Measurements from ENCODE around the gene MUC22.
"Not testable (repeated sequence)": the region's sequence is repeated elsewhere in the genome, so short reads cannot be mapped to it uniquely, and the experiment has no call there.

MUC22 gene

DNA sequence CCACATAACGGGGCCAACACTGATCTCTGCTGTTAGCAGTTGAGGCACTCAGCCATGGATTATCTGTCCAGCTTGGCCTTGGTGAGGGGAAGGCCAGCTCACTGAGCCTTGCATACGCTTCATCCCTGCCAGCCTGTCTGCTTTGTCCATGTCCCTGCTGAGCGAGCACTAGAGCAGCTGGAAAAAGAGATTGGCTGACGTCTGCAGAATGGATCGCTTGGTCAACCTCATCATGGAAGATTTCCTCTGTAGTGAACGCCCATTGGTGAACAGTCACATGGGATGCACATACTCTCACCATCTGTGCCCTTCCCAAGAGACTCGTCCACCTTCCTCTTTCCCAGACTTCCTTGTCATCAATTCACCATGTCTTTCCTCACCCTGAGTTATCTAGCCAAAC lies 26.9 kb downstream of the MUC22 start:
- H3K9ac ChIP-seq (ENCODE audit: low read depth, low read length), result no peak overlapping the region
- H3K4me1 ChIP-seq (ENCODE audit: insufficient read depth, low read length), result no peaks in the 10 kb centered on the region
- no peaks in the 10 kb centered on the region for H3K9me3 ChIP-seq (ENCODE audit: control insufficient read depth, insufficient read depth, low read length)
- H3K36me3 ChIP-seq (ENCODE audit: insufficient read depth, low read length), result no peaks in the 10 kb centered on the region

DNA sequence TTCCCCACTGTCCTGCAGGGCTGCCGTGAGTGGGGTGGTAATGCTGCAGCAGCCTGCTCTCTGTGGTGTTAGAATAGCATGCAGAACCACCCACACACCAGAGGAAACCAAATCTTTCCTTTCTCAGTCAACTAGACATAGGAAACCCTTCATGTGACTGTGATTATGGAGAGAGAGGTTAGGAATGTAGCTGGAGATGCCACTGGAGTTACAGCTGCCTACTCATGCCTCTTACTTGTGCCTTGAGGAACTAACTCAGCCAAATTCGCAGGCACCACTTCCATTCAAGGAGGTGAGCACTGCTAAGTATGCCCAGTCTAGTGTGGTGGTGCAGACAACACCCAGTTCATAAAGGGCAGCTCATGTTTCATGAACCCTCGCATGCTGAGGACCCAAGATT lies 27.4 kb downstream of the MUC22 start:
- H3K4me1 ChIP-seq (ENCODE audit: insufficient read depth, low read length), result no peaks in the 10 kb centered on the region
- no peaks in the 10 kb centered on the region for H3K9me3 ChIP-seq (ENCODE audit: control insufficient read depth, insufficient read depth, low read length)
- H3K36me3 ChIP-seq (ENCODE audit: insufficient read depth, low read length), result no peaks in the 10 kb centered on the region
- no peak overlapping the region for H3K9ac ChIP-seq (ENCODE audit: low read depth, low read length)

DNA sequence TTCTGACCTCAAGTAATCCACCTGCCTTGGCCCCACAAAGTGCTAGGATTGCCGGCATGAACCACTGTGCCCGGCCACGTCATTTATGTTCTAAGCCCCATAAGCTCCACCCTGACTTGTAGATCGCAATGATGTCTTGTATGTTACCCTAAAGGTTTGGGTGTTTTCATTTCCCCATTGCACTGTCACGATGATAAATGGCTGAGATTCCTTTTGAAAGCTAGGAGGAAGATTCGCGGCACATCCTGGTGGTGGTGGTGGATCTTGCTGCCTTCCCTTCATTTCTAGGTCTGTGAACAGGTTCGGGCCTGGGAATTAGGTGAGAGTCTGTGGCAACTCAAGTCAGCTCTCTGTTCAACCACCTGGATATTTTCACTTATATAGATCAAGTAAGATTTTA lies 28.3 kb downstream of the MUC22 start:
- Histone ChIP-seq H3K9ac (ENCODE audit: low read depth, low read length) (no peak overlapping the region), H3K9me3 (ENCODE audit: control insufficient read depth, insufficient read depth, low read length) (no peaks in the 10 kb centered on the region), H3K36me3 (ENCODE audit: insufficient read depth, low read length) (no peaks in the 10 kb centered on the region), H3K4me1 (ENCODE audit: insufficient read depth, low read length) (no peaks in the 10 kb centered on the region)

DNA sequence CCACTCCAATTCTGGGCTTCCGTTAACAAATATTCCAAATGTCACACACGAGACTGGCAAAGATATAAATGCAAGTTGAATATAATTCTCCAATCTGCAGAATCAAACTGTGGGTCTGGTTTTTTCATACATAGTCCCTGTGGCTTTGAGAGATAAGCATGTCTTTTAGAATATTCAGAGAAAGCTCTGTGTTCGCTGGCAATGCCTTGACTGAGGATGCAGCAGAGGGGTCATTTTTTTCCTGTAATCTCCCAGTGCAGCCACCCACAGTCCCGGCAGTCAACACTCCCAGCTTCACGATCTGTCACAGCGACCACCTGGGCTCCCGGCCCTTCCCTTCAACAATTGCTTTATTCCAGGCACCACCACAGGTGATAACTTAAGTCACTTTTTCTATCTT lies 30.5 kb downstream of the MUC22 start:
- Histone ChIP-seq H3K36me3 (ENCODE audit: insufficient read depth, low read length) (no peaks in the 10 kb centered on the region), H3K4me1 (ENCODE audit: insufficient read depth, low read length) (no peaks in the 10 kb centered on the region), H3K9ac (ENCODE audit: low read depth, low read length) (no peak overlapping the region), H3K9me3 (ENCODE audit: control insufficient read depth, insufficient read depth, low read length) (no peaks in the 10 kb centered on the region)

DNA sequence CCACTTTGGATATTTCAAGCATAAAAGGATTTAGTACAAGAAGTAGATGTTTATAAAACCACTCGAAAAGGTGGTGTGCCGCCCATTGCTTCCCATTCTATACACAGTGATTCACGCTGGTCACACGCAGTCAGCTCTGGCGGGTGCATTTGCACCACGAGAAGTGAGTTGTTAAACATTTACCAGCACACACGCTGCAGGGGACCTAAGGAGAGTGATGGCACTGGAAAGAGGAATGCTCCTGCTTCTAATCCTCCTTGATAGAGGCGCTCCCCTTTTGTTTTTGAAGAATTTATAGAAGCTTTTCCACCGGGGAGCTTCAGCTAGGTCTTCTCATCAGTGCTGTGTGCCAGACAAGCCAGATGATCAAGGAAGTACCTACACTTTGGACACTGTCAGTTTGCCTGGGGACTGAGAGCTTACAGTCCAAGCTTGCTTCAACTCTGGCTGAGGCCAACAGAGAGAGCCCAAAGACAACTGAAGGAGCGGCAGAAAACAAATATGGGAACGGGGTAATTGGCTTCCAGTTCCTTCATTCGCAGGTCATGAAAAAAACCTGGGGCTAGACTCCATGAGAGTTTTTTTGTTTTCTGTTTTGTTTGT lies 31.2 kb downstream of the MUC22 start:
- H3K9me3 ChIP-seq (ENCODE audit: control insufficient read depth, insufficient read depth, low read length), result no peaks in the 10 kb centered on the region
- H3K9ac ChIP-seq (ENCODE audit: low read depth, low read length), result no peak overlapping the region
- no peaks in the 10 kb centered on the region for H3K4me1 ChIP-seq (ENCODE audit: insufficient read depth, low read length)
- H3K36me3 ChIP-seq (ENCODE audit: insufficient read depth, low read length), result no peaks in the 10 kb centered on the region

DNA sequence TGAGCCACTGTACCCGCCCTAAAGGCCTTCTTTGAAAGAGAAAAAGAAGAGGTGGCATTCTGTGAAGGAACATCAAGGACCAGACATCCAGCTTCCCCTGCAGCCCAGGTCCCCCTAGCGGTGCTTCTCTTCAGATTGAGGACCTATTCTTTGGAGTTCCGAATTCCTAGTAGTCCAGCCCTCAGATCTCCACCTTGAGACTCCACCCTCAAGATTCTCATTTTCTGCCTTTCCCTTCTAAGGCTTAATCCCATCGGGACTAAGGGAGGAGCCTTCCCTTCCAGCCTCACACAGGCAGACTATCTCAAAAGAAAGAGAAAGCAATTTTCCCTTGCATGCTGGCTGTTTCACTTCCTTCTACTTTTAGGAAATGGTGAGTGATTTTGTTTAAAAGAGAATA lies 32.5 kb downstream of the MUC22 start:
- no peak overlapping the region for H3K9ac ChIP-seq (ENCODE audit: low read depth, low read length)

DNA sequence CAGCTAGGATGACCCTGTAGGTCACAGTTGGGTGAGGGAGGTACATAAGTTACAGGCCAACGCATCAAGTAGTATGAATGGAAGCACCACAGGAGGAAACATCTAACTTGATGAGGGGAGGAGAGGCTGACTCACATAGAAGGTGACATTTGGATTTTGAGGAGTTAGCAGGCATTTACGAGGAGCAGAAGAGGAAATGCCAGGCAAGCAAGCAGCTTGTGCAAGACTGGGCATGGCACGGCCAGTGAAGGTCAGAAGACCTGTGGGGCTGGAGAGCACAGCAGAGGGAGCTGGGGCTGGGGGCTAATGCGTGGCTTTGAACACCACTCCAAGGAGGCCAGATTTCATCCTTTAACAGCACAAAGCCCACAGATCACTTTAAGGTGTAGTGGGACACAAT lies 37.8 kb downstream of the MUC22 start:
- no peaks in the 10 kb centered on the region for H3K4me1 ChIP-seq (ENCODE audit: insufficient read depth, low read length)
- H3K9me3 ChIP-seq (ENCODE audit: control insufficient read depth, insufficient read depth, low read length), result no peaks in the 10 kb centered on the region
- H3K36me3 ChIP-seq (ENCODE audit: insufficient read depth, low read length), result no peaks in the 10 kb centered on the region
- H3K9ac ChIP-seq (ENCODE audit: low read depth, low read length), result no peak overlapping the region

More for the DNA sequence above, 32.5 kb downstream of the MUC22 start:
- H3K9me3 ChIP-seq (ENCODE audit: control insufficient read depth, insufficient read depth, low read length), result no peaks in the 10 kb centered on the region
- H3K36me3 ChIP-seq (ENCODE audit: insufficient read depth, low read length), result no peaks in the 10 kb centered on the region
- no peaks in the 10 kb centered on the region for H3K4me1 ChIP-seq (ENCODE audit: insufficient read depth, low read length)

DNA sequence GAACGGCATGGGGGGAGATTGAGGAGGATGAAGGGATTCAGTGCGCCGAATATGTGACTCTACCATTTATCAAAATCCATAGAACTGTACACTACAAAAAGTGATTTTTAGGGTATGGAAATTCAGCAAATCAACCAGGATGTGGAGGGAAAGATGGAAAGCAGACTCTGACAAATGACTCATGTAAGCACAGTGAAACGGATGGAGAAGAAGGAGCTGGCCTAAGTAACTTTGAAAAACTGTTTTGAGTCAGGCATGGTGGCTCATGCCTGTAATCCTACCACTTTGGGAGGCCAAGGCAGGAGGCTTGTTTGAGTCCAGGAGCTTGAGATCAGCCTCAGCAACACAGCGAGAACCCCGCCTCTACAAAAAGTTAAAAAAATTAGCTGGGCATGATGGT lies 39.2 kb downstream of the MUC22 start:
- no peaks in the 10 kb centered on the region for H3K36me3 ChIP-seq (ENCODE audit: insufficient read depth, low read length)
- no peaks in the 10 kb centered on the region for H3K4me1 ChIP-seq (ENCODE audit: insufficient read depth, low read length)
- H3K9me3 ChIP-seq (ENCODE audit: control insufficient read depth, insufficient read depth, low read length), result no peaks in the 10 kb centered on the region
- H3K9ac ChIP-seq (ENCODE audit: low read depth, low read length), result no peak overlapping the region

DNA sequence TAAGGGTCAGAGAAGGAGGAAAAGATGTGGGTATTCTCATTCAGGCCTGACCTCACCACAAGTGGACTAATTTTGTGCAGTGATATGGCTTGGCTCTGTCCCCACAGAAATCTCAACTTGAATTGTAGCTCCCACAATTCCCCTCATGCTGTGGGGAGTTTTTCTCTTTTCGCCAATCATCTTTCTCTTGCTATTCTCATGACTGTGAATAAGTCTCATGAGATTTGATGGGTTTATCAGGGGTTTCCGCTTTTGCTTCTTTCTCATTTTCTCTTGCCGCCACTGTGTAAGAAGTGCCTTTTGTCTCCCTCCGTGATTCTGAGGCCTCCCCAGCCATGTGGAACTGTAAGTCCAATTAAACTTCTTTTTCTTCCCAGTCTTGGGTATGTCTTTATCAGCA lies 42.9 kb downstream of the MUC22 start:
- not testable (repeated sequence) for H3K9ac ChIP-seq (ENCODE audit: low read depth, low read length); H3K4me1 ChIP-seq (ENCODE audit: insufficient read depth, low read length); H3K36me3 ChIP-seq (ENCODE audit: insufficient read depth, low read length); H3K9me3 ChIP-seq (ENCODE audit: control insufficient read depth, insufficient read depth, low read length)

DNA sequence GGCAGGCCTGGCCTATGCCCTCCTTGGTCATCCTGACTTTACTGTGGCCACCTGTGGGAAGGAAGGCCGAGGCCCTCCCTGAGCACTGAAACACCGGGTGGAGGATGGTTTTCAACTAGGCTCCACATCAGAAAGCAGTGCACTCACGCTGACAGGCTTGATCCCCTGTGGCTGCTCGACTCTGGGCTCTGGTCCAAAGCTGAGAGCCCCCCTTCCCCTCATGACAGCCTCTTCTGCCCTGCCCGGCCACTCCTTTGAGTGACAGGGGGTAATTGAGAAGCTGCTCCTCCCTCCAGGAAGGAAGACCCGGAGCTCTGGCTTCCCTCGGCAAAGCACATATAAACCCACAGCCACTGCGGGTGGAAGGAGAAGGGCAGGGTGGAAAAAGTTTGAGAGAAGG lies 43.6 kb downstream of the MUC22 start:
- Histone ChIP-seq H3K36me3 (ENCODE audit: insufficient read depth, low read length) (no peaks in the 10 kb centered on the region), H3K9me3 (ENCODE audit: control insufficient read depth, insufficient read depth, low read length) (no peaks in the 10 kb centered on the region), H3K9ac (ENCODE audit: low read depth, low read length) (no peak overlapping the region), H3K4me1 (ENCODE audit: insufficient read depth, low read length) (peaks cover 4% of the 10 kb centered on the region; the same call in 1 of the 2 replicates)

DNA sequence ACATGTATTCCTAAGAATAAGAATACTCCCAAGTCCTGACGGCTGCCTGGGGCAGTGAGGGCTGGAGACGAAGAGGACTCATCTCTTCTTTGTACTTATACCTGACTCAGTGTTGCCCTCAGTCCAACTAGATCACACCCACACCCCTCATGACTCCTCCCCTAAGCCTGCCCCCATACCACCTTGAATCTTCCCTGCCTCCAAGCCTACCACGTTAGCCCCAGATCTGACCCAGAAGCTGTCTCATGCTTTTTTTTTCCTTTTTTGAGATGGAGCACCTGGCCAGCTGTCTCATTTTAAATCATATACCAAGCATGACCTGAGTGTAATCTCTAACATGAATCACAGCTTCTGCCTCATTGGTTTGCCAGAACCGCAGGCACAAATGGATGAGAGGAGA lies 45.2 kb downstream of the MUC22 start:
- no peak overlapping the region for H3K9ac ChIP-seq (ENCODE audit: low read depth, low read length)
- H3K4me1 ChIP-seq (ENCODE audit: insufficient read depth, low read length), result peaks cover 4% of the 10 kb centered on the region; the same call in 1 of the 2 replicates
- H3K36me3 ChIP-seq (ENCODE audit: insufficient read depth, low read length), result no peaks in the 10 kb centered on the region
- H3K9me3 ChIP-seq (ENCODE audit: control insufficient read depth, insufficient read depth, low read length), result no peaks in the 10 kb centered on the region

DNA sequence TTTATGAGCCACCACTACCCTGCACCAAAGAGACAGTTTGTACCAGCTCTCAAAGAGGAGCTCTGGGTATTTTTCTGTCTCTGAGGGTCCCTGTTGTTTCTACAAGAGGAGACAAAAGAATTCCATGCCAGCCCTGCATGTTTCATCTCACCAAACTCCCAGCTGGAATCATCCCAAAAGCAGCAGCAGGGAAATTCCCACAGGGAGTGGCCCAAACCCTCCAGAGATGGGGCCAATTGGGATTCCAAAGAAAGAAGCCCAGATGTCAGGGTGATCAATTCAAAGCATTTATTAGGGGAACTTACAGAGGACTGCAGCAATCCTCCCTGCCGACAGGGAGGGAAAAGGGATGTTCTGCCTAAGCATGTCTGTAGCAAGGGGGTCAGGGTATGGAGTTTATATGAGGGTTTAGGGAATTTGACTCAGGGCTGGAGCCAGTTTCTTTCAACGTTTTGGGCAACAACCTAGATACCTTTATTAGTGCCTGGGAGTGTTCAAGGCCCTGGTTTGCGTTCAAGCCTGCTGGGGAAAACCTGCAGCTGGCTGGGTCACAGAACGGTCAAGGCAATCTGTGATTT lies 47.2 kb downstream of the MUC22 start:
- Histone ChIP-seq H3K9me3 (ENCODE audit: control insufficient read depth, insufficient read depth, low read length) (no peaks in the 10 kb centered on the region), H3K36me3 (ENCODE audit: insufficient read depth, low read length) (no peaks in the 10 kb centered on the region), H3K9ac (ENCODE audit: low read depth, low read length) (no peak overlapping the region), H3K4me1 (ENCODE audit: insufficient read depth, low read length) (peaks cover 4% of the 10 kb centered on the region; the same call in 1 of the 2 replicates)

DNA sequence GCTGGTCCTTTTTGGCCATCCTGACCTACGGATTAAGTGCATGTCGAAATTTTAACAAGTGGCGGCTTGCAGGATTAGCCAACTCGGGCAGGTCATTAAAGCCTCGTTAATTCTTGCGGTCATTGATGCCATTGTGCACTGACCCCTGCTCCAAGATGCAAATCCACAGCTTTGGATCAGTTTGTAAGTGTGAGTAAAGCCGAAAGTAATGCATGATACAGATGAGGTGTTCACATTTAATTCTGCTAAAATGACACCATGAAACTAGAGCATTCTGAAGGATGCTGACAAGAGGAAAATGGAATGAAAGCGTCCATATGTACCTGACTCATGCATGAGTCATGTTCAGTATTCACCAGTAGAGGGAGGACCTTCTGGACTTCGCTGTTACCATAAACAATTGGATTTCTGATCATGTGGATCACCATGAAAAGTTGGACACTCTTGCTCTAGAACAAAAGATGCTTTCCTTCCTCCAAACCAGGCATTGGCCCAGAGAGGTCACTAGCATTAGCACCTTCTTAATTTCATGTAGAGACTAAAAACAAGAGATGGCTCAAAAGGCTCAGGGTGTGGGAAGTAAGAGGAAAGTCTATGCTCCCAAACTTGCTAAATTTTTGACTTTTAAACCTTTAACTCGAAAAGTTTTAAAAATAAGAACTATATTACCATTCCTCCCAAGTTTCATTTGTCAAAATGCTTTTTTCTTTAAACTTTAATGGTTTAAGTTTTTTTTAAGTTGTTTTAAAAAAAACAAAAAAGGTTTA lies 48.0 kb downstream of the MUC22 start:
- Histone ChIP-seq H3K9ac (ENCODE audit: low read depth, low read length) (no peak overlapping the region), H3K4me1 (ENCODE audit: insufficient read depth, low read length) (peaks cover 4% of the 10 kb centered on the region; the same call in 1 of the 2 replicates), H3K9me3 (ENCODE audit: control insufficient read depth, insufficient read depth, low read length) (no peaks in the 10 kb centered on the region), H3K36me3 (ENCODE audit: insufficient read depth, low read length) (no peaks in the 10 kb centered on the region)

DNA sequence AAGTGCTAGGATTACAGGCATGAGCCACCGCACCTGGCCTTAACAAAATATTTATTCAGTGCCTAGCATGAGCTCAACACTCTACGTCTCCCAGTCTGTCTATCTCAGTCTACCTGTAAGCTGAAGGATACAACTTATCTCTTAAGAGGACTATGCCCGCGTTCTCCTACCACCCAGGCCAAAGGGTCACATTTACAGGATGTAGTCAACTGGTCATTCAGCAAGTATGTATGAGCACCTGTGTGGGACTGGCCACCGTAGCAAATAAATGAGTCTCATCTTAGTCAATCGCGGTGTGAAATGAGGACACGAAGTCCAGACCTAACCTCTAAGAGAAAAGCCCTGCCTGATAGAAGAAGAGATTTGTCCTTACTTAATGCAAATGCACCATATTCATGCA lies 49.9 kb downstream of the MUC22 start:
- Histone ChIP-seq H3K4me1 (ENCODE audit: insufficient read depth, low read length) (peaks cover 4% of the 10 kb centered on the region; the same call in 1 of the 2 replicates), H3K9ac (ENCODE audit: low read depth, low read length) (no peak overlapping the region), H3K36me3 (ENCODE audit: insufficient read depth, low read length) (no peaks in the 10 kb centered on the region), H3K9me3 (ENCODE audit: control insufficient read depth, insufficient read depth, low read length) (no peaks in the 10 kb centered on the region)

DNA sequence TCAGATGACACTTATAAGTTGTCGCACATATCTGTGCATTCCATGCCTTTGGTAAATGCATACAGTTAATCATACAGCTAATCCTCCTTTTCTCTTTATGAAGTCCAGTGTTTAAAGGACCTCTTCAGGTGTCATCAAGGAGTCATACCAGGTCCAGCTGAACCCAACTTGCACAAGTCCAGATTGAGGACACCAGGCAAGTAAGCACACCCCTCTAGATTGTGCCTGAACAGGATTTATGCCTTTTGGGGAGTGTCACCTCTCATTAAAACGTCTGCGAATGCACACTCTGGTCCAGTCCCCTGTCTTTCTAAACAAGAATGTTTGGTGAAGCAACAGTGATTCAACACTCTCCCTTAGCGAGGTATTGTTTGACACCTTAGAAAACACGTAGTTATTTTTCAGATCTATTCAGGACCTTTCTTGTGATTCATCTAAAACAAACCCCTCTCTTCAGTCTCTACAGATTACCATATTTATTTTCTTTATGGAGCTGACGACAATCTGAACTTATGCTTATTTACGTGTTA lies 53.7 kb downstream of the MUC22 start:
- Histone ChIP-seq H3K9me3 (ENCODE audit: control insufficient read depth, insufficient read depth, low read length) (no peaks in the 10 kb centered on the region; the same call in 1 of the 2 replicates), H3K9ac (ENCODE audit: low read depth, low read length) (no peak overlapping the region), H3K4me1 (ENCODE audit: insufficient read depth, low read length) (no peaks in the 10 kb centered on the region), H3K36me3 (ENCODE audit: insufficient read depth, low read length) (no peaks in the 10 kb centered on the region)
